ENCODE results near the gene UNC13A. TPM values are rescaled to one million over a fixed set of nuclear protein-coding genes. Genes with fewer than 3 reads are reported as not detected.

UNC13A gene
- total and polyA plus RNA-seq, 2 of the 13 experiments (the other 11 are each of a cell fraction or from before 2014, with no cell fraction given), result 0.11 to 0.45 TPM

GRCh38 chr19:17555929-17556813 lies 132.0 kb downstream of the UNC13A start (continued):
- TF ChIP-seq PATZ1 (CRISPR knock-in tag; IDR thresholded peaks at IDR 0.05), result peak; percentile 89
- TF ChIP-seq YEATS4 (CRISPR knock-in tag; IDR thresholded peaks at IDR 0.05; ENCODE audit: borderline replicate concordance), result 0 out of 2 replicates have a peak, but pooled peaks have one; percentile 58
- peak; percentile 66 for TF ChIP-seq ZFY (CRISPR knock-in tag; IDR thresholded peaks at IDR 0.05)
- TF ChIP-seq NRL (CRISPR knock-in tag; IDR thresholded peaks at IDR 0.05; ENCODE audit: borderline replicate concordance), result no peak; the same call in 1 of the 2 replicates
- no peak for TF ChIP-seq SIX1 (CRISPR knock-in tag; IDR thresholded peaks at IDR 0.05; ENCODE audit: borderline replicate concordance)
- TF ChIP-seq MAFG (CRISPR knock-in tag; IDR thresholded peaks at IDR 0.05), result no peak
- no peak for TF ChIP-seq ZNF777 (CRISPR knock-in tag; IDR thresholded peaks at IDR 0.05)
- TF ChIP-seq ZNF274 (CRISPR knock-in tag; IDR thresholded peaks at IDR 0.05), result no peak; the same call in 1 of the 2 replicates
- no peak for TF ChIP-seq LRRFIP1 (CRISPR knock-in tag; conservative IDR thresholded peaks at IDR 0.05)
- TF ChIP-seq CBFB (CRISPR knock-in tag; IDR thresholded peaks at IDR 0.05), result no peak
- no peak for TF ChIP-seq ZMYM4 (CRISPR knock-in tag; IDR thresholded peaks at IDR 0.05)
- 0 out of 2 replicates have a peak, but pooled peaks have one; percentile 33 for TF ChIP-seq MED1 (CRISPR knock-in tag; IDR thresholded peaks at IDR 0.05)
- TF ChIP-seq ATM (IDR thresholded peaks at IDR 0.05; ENCODE audit: borderline replicate concordance), result no peak
- no peak for TF ChIP-seq KDM4B (CRISPR knock-in tag; IDR thresholded peaks at IDR 0.05)
- no peak for TF ChIP-seq CREB3 (CRISPR knock-in tag; IDR thresholded peaks at IDR 0.05)
- TF ChIP-seq XBP1 (CRISPR knock-in tag; IDR thresholded peaks at IDR 0.05), result no peak
- no peak for TF ChIP-seq NPAS2 (CRISPR knock-in tag; IDR thresholded peaks at IDR 0.05; ENCODE audit: borderline replicate concordance)
- 0 out of 2 replicates have a peak, but pooled peaks have one; percentile 43 for TF ChIP-seq ZNF124 (CRISPR knock-in tag; IDR thresholded peaks at IDR 0.05)
- TF ChIP-seq HNRNPK (IDR thresholded peaks at IDR 0.05; ENCODE audit: low read depth, low read length, poor library complexity, severe bottlenecking), result no peak
- TF ChIP-seq EED (CRISPR knock-in tag; IDR thresholded peaks at IDR 0.05), result 0 out of 2 replicates have a peak, but pooled peaks have one; percentile 49
- no peak for TF ChIP-seq ZNF253 (CRISPR knock-in tag; IDR thresholded peaks at IDR 0.05; ENCODE audit: borderline replicate concordance)
- TF ChIP-seq PHF5A (CRISPR knock-in tag; IDR thresholded peaks at IDR 0.05; ENCODE audit: low read depth, unreplicated experiment), result no peak
- no peak for TF ChIP-seq BRF2 (CRISPR knock-in tag; IDR thresholded peaks at IDR 0.05)
- TF ChIP-seq ZNF569 (CRISPR knock-in tag; IDR thresholded peaks at IDR 0.05; ENCODE audit: borderline replicate concordance), result no peak

All from HepG2 (cell line).